GM12801 (cell line): Measurements from ENCODE around the gene UFSP2.

Experiments used
- CTCF ChIP-seq: IDR thresholded peaks from one replicate; pipeline ENCODE4 v1.5.1; 2011; ENCODE audit warnings: control low read depth; ENCODE audit not compliant: insufficient read length; ENCODE audit errors: extremely low read depth

The UFSP2 gene, protein sequence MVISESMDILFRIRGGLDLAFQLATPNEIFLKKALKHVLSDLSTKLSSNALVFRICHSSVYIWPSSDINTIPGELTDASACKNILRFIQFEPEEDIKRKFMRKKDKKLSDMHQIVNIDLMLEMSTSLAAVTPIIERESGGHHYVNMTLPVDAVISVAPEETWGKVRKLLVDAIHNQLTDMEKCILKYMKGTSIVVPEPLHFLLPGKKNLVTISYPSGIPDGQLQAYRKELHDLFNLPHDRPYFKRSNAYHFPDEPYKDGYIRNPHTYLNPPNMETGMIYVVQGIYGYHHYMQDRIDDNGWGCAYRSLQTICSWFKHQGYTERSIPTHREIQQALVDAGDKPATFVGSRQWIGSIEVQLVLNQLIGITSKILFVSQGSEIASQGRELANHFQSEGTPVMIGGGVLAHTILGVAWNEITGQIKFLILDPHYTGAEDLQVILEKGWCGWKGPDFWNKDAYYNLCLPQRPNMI

DNA sequence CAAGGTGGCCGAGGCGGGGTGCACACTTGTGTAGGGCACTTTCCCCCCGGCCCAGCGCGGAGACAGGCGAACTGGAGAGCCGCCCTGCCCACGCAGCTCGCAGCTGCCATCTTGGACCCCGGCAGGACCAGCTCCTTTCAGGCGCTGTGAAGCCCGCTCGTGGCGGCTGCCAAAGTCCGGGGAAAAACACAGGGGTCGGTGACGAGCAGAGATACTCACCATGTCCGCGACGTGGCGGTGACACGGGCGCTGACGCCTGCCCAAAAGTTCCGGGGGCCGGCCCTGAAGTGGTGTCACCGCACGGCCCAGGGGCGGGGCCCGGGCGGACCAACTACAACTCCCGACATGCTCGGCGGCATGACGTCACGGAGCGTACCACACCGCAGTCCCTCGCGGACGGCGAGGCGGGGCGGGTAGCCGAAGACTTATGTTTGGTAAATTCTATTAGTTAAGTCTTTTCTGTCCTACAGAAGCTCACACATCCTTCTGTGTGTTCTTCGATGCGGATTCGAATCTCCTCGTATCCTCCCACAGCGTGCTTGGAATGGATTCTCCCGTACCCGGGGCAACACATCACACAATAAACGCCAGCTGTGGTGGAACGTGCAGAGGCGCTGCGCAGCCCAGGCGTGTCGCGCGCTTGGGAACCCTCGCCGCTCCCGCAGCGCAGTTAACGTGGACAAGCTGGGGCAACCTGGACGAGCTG lies at the start of gene UFSP2:
TSS of gene UFSP2 (minus strand) at position 318 of the 706 bp plus-strand sequence. CDS start at position 222, 96 bp downstream.
- TF ChIP-seq CTCF: no peak

GRCh38 chr4:185473247-185473646 lies 47.5 kb upstream of the UFSP2 start:
- TF ChIP-seq CTCF: no peak

- no peak for TF ChIP-seq CTCF
Measured at GRCh38 chr4:185472103-185472542, 46.4 kb upstream of the UFSP2 start.

- TF ChIP-seq CTCF: no peak
Measured at GRCh38 chr4:185471235-185472102, 45.7 kb upstream of the UFSP2 start, which contains the start of gene CCDC110. CCDC110 (minus strand) TSS chr4:185471733; CDS start chr4:185471683, 50 bp downstream.

- TF ChIP-seq CTCF: no peak
Measured at GRCh38 chr4:185470501-185471195, 44.9 kb upstream of the UFSP2 start.

DNA sequence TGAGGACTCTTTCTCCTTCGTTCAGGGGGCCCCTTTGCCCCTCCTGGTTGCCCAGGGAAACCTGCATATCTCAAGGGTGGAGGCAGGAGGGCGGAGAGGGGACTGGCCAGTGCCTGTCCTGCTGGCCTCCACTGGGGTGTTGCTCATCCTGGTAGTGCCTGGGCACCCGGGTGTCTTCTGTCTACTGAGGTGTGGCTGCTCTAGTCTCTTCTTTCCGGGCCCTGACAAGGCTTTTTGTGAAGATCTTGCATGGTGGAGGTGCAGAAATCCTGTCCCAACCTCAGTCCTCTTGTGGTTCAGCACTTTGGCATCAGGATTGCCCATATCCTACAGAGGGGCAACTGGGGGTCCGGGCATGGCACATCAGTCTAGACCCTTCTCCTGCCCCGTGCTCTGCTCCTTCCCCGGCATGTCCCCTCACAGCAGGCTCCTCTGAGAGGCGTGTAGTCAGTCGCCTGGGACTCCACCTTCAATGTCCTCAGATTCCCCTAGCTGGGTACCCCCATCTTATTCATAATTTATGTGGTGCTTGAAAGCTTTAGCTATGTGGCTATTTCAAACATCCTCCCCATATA lies 43.9 kb upstream of the UFSP2 start:
- no peak for TF ChIP-seq CTCF
